CD14-positive monocyte (primary cell): Measurements from ENCODE around the gene ATG9B. TPM values are rescaled to one million over a fixed set of nuclear protein-coding genes. Genes with fewer than 3 reads are reported as not detected.

Experiments
- DNase-seq, 3 donors: peaks; one replicate each; pipeline ENCODE4 v3.0.0-alpha.2; 2011 to 2022
- H2AFZ ChIP-seq: 2 replicates; pipeline ENCODE4 v1.6.0; 2012; ENCODE audit warnings: mild to moderate bottlenecking, low read depth, low read length, inconsistent platforms; ENCODE audit not compliant: insufficient read depth, poor library complexity, severe bottlenecking
- H3K27ac ChIP-seq, 2 donors: 1 replicate in 1 of 2; 2 replicates in 1 of 2; pipeline ENCODE4 v1.5.1; 2012 to 2013; ENCODE audit warnings: low read length in 2 of 2, control low read depth in 1 of 2, inconsistent platforms in 1 of 2, low read depth in 1 of 2, mild to moderate bottlenecking in 1 of 2
- H3K27me3 ChIP-seq, 2 donors: one replicate each; pipeline versions ENCODE4 v1.6.0 to v1.6.1; 2011 to 2013; ENCODE audit warnings: low read length in 2 of 2; ENCODE audit not compliant: control insufficient read depth in 2 of 2, insufficient read depth in 2 of 2
- H3K36me3 ChIP-seq, 2 donors: replicated peaks in 1 of 2; 1 replicate in 1 of 2; 2 replicates in 1 of 2; pipeline versions ENCODE4 v1.5.1 to v1.6.1; 2012 to 2013; ENCODE audit warnings: low read length in 2 of 2, control low read depth in 1 of 2, inconsistent platforms in 1 of 2, mild to moderate bottlenecking in 1 of 2; ENCODE audit not compliant: insufficient read depth in 2 of 2, control insufficient read depth in 1 of 2
- H3K4me1 ChIP-seq, 2 donors: 1 replicate in 1 of 2; 2 replicates in 1 of 2; pipeline versions ENCODE4 v1.5.1 to v1.6.1; 2012 to 2013; ENCODE audit warnings: low read length in 2 of 2, control low read depth in 1 of 2, inconsistent platforms in 1 of 2, mild to moderate bottlenecking in 1 of 2, moderate library complexity in 1 of 2; ENCODE audit not compliant: insufficient read depth in 2 of 2, control insufficient read depth in 1 of 2
- H3K4me2 ChIP-seq: replicated peaks from 2 replicates; pipeline ENCODE3; 2012; ENCODE audit warnings: low read length, moderate library complexity, mild to moderate bottlenecking; ENCODE audit not compliant: poor library complexity, severe bottlenecking; ENCODE audit errors: extremely low read depth
- H3K4me3 ChIP-seq, 3 experiments: fragments of 200-600 bp in 1 of 3; sonication (generic) in 1 of 3; replicated peaks in 1 of 3; 1 replicate in 2 of 3; 2 replicates in 1 of 3; pipeline ENCODE4 v1.5.1; 2011 to 2013; ENCODE audit warnings: low read length in 3 of 3, mild to moderate bottlenecking in 3 of 3, control low read depth in 2 of 3, low read depth in 2 of 3, inconsistent platforms in 1 of 3, moderate library complexity in 1 of 3
- H3K79me2 ChIP-seq: 2 replicates; pipeline ENCODE4 v1.6.0; 2012; ENCODE audit warnings: mild to moderate bottlenecking, control low read depth, inconsistent platforms, low read length, moderate library complexity; ENCODE audit not compliant: insufficient read depth
- H3K9ac ChIP-seq: 2 replicates; pipeline ENCODE4 v1.6.0; 2017; ENCODE audit warnings: low read length, mild to moderate bottlenecking; ENCODE audit not compliant: insufficient read depth, poor library complexity, severe bottlenecking
- H3K9me3 ChIP-seq, 2 donors: replicated peaks in 1 of 2; 1 replicate in 1 of 2; 2 replicates in 1 of 2; pipeline versions ENCODE4 v1.5.1 to v1.6.1; 2012 to 2013; ENCODE audit warnings: low read length in 2 of 2, control low read depth in 1 of 2; ENCODE audit not compliant: control insufficient read depth in 1 of 2, insufficient read depth in 1 of 2
- H4K20me1 ChIP-seq: 2 replicates; pipeline ENCODE4 v1.6.0; 2012; ENCODE audit warnings: mild to moderate bottlenecking, low read length, control low read depth, moderate library complexity; ENCODE audit not compliant: insufficient read depth
- H3K27ac Mint-ChIP-seq, 7 donors: one replicate each; pipeline ENCODE4 v1.8.0; 2020; ENCODE audit warnings: mild to moderate bottlenecking in 7 of 7, mixed read lengths in 7 of 7, moderate library complexity in 6 of 7, inconsistent platforms in 2 of 7
- H3K27me3 Mint-ChIP-seq, 3 donors: one replicate each; pipeline ENCODE4 v1.8.0; 2021 to 2022; ENCODE audit warnings: low read depth in 3 of 3, mild to moderate bottlenecking in 3 of 3, mixed read lengths in 3 of 3, moderate library complexity in 3 of 3, inconsistent platforms in 1 of 3
- H3K36me3 Mint-ChIP-seq, 2 donors: one replicate each; pipeline ENCODE4 v1.8.0; 2020; ENCODE audit warnings: mixed read lengths in 2 of 2, inconsistent platforms in 1 of 2, mild to moderate bottlenecking in 1 of 2
- H3K4me1 Mint-ChIP-seq: one replicate; pipeline ENCODE4 v1.8.0; 2020; ENCODE audit warnings: mild to moderate bottlenecking, mixed read lengths
- H3K4me3 Mint-ChIP-seq, 2 donors: one replicate each; pipeline ENCODE4 v1.8.0; 2020; ENCODE audit warnings: mild to moderate bottlenecking in 2 of 2, mixed read lengths in 2 of 2, moderate library complexity in 1 of 2
- H3K9me3 Mint-ChIP-seq, 7 donors: one replicate each; pipeline ENCODE4 v1.8.0; 2020 to 2022; ENCODE audit warnings: mixed read lengths in 7 of 7, mild to moderate bottlenecking in 6 of 7, moderate library complexity in 6 of 7, inconsistent platforms in 2 of 7
- CTCF ChIP-seq: fragments of 200-600 bp; IDR thresholded peaks from one replicate; pipeline ENCODE4 v1.8.0; 2022; ENCODE audit warnings: antibody characterized with exemption, mild to moderate bottlenecking
- WGBS: methylation state at CpG from one replicate; pipeline ENCODE4 v1.1.5; 2013; ENCODE audit warnings: missing lambda C conversion rate; ENCODE audit not compliant: insufficient coverage; 5-methylcytosine and 5-hydroxymethylcytosine counted together
- intact Hi-C, 2 donors: fragments of 100-400 bp; cut with micrococcal nuclease; formaldehyde crosslinking; loops; one replicate each; pipeline versions ENCODE4 v1.15.0 to v1.15.1; 2023
- polyA plus RNA-seq, 3 donors: library from polyadenylated mRNA; depleted of rRNA in 1 of 3; unstranded in 2 of 3; stranded (reverse) in 1 of 3; fragments of 300-500 nt in 2 of 3; fragments of >200 nt in 1 of 3; fragmentation: Illumina TruSeq in 2 of 3; gene quantifications; 1 replicate in 2 of 3; 2 replicates in 1 of 3; pipeline ENCODE4 v1.2.3, GENCODE V29; 2012 to 2021

The ATG9B gene
- polyA plus RNA-seq, 3 donors, result 0.21 to 0.30 TPM; not detected in 1

- 4% methylated on average over 5 of the region's 21 CpGs for WGBS
- H3K36me3 Mint-ChIP-seq, result peaks cover 21 to 33% of the 10 kb centered on the region in 2 donors
- no peak for DNase-seq
- Histone ChIP-seq H3K79me2 (peaks cover 38% of the 10 kb centered on the region), H3K36me3 (peaks cover 24 to 37% of the 10 kb centered on the region in 2 donors), H4K20me1 (peaks cover 60% of the 10 kb centered on the region), H3K4me1 (peaks cover 35 to 43% of the 10 kb centered on the region in 2 donors), H3K27ac (peak overlapping the region in 1 of 2 donors; percentile 12), H3K27me3 (no peaks in the 10 kb centered on the region), H3K9me3 (no peaks in the 10 kb centered on the region), H2AFZ (peak overlapping the region; percentile 87), H3K4me3 (peak overlapping the region; percentile 66 to 97 (median 94)), H3K9ac (peak overlapping the region; percentile 72), H3K4me2 (peak overlapping the region; percentile 98)
- TF ChIP-seq CTCF, result no peak
- peak overlapping the region in 3 of 7 donors; percentile 16 to 86 (median 42) for H3K27ac Mint-ChIP-seq
- H3K4me1 Mint-ChIP-seq, result peaks cover 36% of the 10 kb centered on the region
- peak overlapping the region; percentile 84 to 98 for H3K4me3 Mint-ChIP-seq
- intact Hi-C loops, result no loop called here
- peaks cover 0 to 1% (median 0%) of the 10 kb centered on the region in 3 donors for H3K27me3 Mint-ChIP-seq
- H3K9me3 Mint-ChIP-seq, result no peaks in the 10 kb centered on the region
Measured at GRCh38 chr7:151060416-151061212, 36.3 kb upstream of the ATG9B start.

- H3K9ac ChIP-seq, result peak overlapping the region; percentile 72
- peak overlapping the region; percentile 66 to 97 (median 94) for H3K4me3 ChIP-seq
- peak overlapping the region; percentile 87 for H2AFZ ChIP-seq
- TF ChIP-seq CTCF, result no peak
- H3K9me3 ChIP-seq, result no peaks in the 10 kb centered on the region
- peak overlapping the region in 1 of 2 donors; percentile 12 for H3K27ac ChIP-seq
- peak overlapping the region in 3 of 7 donors; percentile 42 to 86 (median 72) for H3K27ac Mint-ChIP-seq
- peaks cover 36% of the 10 kb centered on the region for H3K4me1 Mint-ChIP-seq
- intact Hi-C loops, result no loop called here
- H3K36me3 Mint-ChIP-seq, result peaks cover 16 to 28% of the 10 kb centered on the region in 2 donors
- H3K4me3 Mint-ChIP-seq, result peak overlapping the region; percentile 84 to 98
- peaks cover 19 to 31% of the 10 kb centered on the region in 2 donors for H3K36me3 ChIP-seq
- DNase-seq, result no peak
- 0% methylated on average over 8 of the region's 17 CpGs for WGBS
- H3K27me3 Mint-ChIP-seq, result peaks cover 0 to 1% (median 0%) of the 10 kb centered on the region in 3 donors
- H3K9me3 Mint-ChIP-seq, result no peaks in the 10 kb centered on the region
- peaks cover 54% of the 10 kb centered on the region for H4K20me1 ChIP-seq
- peaks cover 38% of the 10 kb centered on the region for H3K79me2 ChIP-seq
- H3K27me3 ChIP-seq, result no peaks in the 10 kb centered on the region
- peak overlapping the region; percentile 98 for H3K4me2 ChIP-seq
- H3K4me1 ChIP-seq, result peaks cover 35 to 43% of the 10 kb centered on the region in 2 donors
Measured at GRCh38 chr7:151060113-151060415, 35.8 kb upstream of the ATG9B start.
